GM19328 (cell line): ENCODE results near the gene APEH.

Experiments
- ATAC-seq: cut with Tn5 transposase; IDR thresholded peaks from one replicate; pipeline ENCODE4 v1.9.1; 2021; ENCODE audit warnings: mild to moderate bottlenecking, moderate library complexity; ENCODE audit not compliant: unreplicated experiment

Gene APEH

GRCh38 chr3:49711489-49711888 is 37.3 kb downstream of the APEH start:
- no peak for ATAC-seq

- ATAC-seq, result no peak
Measured at GRCh38 chr3:49712166-49712565, 38.0 kb downstream of the APEH start.

GRCh38 chr3:49712631-49713317 is 38.6 kb downstream of the APEH start:
- no peak for ATAC-seq

DNA sequence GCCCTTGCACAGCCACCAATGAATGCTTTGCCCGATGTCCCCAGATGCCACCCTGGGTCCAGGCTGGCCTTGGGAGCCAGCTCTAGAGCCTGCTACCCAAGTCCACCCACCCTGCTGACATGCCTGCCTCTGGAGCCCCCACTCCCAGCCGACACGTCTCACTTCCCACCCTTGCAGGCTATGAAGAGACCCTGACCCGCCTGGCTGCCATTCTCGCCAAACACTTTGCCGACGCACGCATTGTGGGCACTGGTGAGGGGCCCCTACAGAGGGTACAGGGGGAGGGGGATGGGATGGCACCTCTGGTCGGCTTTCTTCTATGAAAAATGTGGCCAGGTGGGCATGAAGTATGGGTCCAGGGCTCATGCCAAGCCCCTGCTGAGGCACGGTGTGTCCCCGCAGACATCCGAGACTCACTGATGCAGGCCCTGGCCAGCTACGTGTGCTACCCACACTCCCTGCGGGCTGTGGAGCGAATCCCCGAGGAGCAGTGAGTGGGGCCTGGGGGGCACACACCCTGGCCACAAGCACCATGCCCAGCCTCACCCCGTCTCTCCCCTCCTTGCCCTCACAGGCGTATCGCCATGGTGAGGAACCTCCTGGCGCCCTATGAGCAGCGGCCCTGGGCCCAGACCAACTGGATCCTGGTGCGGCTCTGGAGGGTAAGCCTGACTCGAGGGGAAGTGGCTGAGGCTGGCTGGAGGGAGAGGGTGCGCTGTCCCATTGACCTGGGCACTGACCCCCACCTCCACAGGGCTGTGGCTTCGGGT is 39.4 kb downstream of the APEH start:
- ATAC-seq, result no peak

DNA sequence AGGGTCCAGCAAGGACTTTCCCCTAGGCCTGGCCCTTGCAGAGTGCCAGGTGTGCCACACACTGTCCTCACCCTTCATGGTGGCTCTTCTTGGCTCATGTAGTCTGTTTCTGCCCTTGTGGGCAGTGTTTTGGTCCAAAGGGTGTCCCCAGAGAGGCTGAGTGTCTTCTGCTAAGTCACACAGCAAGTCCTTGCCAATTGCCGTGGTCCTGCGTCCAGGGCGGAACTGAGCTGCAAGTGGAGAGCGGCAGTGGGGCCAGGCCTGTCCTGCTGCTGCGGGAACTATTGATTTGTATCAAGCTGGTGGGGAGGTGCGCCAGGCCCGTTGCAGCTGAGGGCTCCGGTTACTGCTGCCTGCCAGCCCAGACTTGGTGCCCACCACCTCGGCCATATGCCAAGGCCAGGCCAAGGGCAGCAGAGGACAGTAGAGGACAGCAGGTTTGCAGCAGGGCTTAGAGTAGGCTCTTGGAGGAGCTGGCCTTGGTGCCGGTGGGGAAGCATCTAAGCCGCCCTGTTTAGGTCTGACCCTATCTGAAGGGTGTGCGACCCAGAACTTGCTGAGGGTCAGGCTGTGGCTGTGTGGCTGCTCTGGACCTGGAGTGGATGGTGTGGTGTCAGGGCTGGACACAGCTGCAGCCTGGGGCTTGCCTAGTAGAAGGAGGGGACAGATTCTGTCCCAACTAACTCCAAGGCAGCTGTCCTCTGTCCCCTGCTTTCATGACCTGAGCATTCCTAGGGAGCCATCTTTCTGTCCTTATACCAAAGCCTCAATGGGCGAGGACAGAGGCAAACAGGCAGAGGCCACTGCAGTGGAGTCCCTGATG is 40.8 kb downstream of the APEH start:
- no peak for ATAC-seq

GRCh38 chr3:49715611-49716121 is 41.5 kb downstream of the APEH start:
- ATAC-seq, result no peak

- ATAC-seq, result no peak
Measured at GRCh38 chr3:49716169-49716568, 42.0 kb downstream of the APEH start.

DNA sequence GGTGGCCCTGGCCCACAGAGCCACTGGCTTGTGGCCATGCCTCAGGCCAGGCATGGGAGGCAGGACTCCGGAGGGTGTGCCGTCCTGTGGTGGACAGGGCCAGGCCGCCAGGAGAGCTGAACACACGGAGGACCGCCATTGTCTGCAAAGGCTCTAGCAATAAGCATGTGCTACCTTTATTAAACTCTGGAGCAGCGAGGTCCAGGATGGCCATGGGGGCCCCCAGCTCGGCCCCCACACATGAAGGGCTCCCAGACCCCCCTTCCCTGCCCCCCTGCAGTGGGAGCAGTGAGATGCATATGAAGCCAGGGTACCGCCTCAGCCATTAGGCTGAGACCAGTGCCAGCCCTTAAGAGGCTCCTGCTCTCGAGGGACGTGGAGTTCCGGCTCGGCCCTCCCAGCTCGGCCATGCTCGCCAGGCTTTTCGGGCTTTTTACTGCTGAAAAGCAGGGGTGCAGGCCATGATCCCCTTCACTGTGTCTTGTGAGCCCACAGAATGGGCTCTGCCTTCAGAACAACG is 42.6 kb downstream of the APEH start:
- ATAC-seq, result no peak

DNA sequence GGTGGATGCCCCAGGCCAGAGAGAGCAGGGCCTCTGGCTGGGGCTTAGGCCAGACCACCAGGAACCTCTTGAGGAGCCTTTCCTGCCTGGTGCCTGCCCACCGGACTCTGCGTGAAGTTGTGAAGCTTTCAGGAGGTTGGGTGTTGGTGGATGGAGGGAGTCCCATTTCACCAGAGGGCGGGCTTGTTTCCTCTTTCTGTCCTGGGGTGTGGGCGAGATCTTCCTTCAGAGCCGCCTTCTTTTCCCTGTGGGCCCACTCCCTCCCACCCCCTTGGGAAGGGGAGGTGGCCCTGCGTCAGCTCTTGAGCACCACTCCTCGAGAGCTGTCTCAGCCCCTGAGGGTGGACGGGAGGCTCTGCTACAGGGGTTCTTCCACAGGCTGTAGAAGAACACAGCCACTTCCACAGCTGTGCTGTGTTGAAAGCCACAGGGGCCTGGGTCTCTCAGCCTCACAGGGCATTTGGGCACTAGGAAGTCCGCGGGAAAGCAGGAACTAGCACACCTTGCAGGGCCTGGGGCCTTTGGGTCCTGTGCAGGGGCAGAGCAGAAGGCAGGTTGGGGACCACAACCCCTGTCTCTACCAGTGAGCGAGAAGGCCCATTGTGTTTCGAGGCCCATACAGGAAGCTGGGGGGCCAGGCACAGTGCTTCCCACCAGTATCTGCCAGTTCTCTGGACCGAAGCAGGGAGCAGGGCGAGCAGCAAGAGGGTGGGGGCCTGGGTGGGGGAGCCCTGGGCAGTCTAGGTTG is 43.2 kb downstream of the APEH start:
- no peak for ATAC-seq

GRCh38 chr3:49717959-49718857 is 44.1 kb downstream of the APEH start:
- ATAC-seq, result no peak

DNA sequence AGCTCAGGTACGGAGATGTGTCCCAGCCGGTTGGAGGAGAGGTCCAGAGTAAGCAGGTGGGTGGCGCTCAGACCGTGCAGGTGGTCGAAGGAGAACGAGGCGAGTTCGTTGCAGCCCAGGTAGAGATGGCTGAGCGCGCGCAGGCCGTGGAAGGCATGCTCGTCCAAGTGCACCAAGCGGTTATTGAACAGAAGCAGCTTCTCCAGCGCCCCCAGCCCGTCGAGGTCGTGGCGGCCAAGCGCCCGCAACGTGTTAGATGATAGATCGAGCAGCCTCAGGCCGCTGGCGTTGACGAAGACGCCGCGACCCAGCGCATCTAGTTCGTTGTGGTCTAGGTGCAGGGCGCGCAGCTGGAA is 44.7 kb downstream of the APEH start:
- no peak for ATAC-seq

DNA sequence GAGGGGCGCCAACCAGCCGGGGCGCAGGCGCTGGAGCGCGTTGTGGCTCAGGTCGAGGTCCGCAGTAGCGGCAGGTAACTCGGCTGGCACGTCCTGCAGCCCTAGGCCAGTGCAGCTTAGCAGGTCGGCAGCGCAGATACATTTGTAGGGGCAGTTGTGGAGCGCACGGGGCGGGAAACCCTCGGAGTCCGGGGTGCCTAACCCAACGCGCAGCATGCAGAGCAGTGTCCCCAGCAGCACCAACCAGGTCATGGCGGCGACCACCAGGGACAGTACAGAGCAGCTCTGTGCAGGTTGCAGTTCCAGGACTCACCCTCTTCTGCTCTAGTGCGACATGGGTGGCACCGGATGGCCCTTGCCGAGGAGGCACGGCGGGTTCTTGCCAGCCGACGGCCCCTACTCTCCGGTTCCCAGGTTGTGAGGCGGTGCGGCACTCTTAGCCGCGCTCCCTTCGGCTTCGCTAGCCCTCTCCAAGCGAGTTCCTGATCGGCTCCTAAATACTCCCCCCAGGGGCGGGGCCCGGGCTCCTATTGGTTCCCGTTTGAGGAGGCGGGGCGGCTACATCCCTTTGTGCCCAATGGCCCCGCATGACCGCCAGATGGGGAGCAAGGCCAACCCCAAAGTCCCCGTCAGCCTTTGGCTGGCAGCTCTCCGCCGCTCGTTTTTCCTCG is 45.2 kb downstream of the APEH start, which contains the start of gene AMIGO3:
AMIGO3 (minus strand) TSS at position 471 of the 671 bp plus-strand sequence; CDS start at position 252, 219 bp downstream.
- peak; percentile 48 for ATAC-seq

- no peak for ATAC-seq
Measured at GRCh38 chr3:49720855-49721595, 46.9 kb downstream of the APEH start.

GRCh38 chr3:49721596-49721895 is 47.4 kb downstream of the APEH start:
- no peak for ATAC-seq

- ATAC-seq, result no peak
Measured at GRCh38 chr3:49721896-49722781, 48.0 kb downstream of the APEH start.

GRCh38 chr3:49722896-49723295 is 48.7 kb downstream of the APEH start:
- no peak for ATAC-seq

- no peak for ATAC-seq
Measured at GRCh38 chr3:49723296-49723627, 49.1 kb downstream of the APEH start.
